ENCODE results near the gene DCAF4L1. TPM values are rescaled to one million over a fixed set of nuclear protein-coding genes. Genes with fewer than 3 reads are reported as not detected.

DCAF4L1 gene
- polyA plus RNA-seq, 1 donor from 2014 or later = 0.31 TPM

- H3K9me3 ChIP-seq (ENCODE audit: low read length) = no peaks in the 10 kb centered on the region
- no peaks in the 10 kb centered on the region for H3K27me3 ChIP-seq (ENCODE audit: insufficient read depth, low read depth, low read length)
- no peak overlapping the region for H2AFZ ChIP-seq (ENCODE audit: low read depth, low read length)
- no peak overlapping the region for H3K27ac ChIP-seq (ENCODE audit: low read length)
- no peaks in the 10 kb centered on the region for H3F3A ChIP-seq (ENCODE audit: insufficient read depth, low read length, poor library complexity, severe bottlenecking)
- H3K79me2 ChIP-seq (replicated peaks; ENCODE audit: insufficient read depth, low read length) = peaks cover 48% of the 10 kb centered on the region
- H3K4me2 ChIP-seq (ENCODE audit: low read length) = peak overlapping the region; percentile 92
- no peak overlapping the region for H3K9ac ChIP-seq (ENCODE audit: low read length)
- no peaks in the 10 kb centered on the region for H3K9me2 ChIP-seq (ENCODE audit: insufficient read depth, low read length)
- H3K4me3 ChIP-seq (ENCODE audit: low read length) = peak overlapping the region; percentile 74
- no peaks in the 10 kb centered on the region for H4K20me1 ChIP-seq (ENCODE audit: insufficient read depth)
- TF ChIP-seq, protein P1, sequence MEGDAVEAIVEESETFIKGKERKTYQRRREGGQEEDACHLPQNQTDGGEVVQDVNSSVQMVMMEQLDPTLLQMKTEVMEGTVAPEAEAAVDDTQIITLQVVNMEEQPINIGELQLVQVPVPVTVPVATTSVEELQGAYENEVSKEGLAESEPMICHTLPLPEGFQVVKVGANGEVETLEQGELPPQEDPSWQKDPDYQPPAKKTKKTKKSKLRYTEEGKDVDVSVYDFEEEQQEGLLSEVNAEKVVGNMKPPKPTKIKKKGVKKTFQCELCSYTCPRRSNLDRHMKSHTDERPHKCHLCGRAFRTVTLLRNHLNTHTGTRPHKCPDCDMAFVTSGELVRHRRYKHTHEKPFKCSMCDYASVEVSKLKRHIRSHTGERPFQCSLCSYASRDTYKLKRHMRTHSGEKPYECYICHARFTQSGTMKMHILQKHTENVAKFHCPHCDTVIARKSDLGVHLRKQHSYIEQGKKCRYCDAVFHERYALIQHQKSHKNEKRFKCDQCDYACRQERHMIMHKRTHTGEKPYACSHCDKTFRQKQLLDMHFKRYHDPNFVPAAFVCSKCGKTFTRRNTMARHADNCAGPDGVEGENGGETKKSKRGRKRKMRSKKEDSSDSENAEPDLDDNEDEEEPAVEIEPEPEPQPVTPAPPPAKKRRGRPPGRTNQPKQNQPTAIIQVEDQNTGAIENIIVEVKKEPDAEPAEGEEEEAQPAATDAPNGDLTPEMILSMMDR (IDR thresholded peaks at IDR 0.05; ENCODE audit: poor library complexity, severe bottlenecking) = no peak
- TF ChIP-seq POLR2AphosphoS5 (IDR thresholded peaks at IDR 0.05) = no peak
- no peak for TF ChIP-seq RAD21 (conservative IDR thresholded peaks at IDR 0.05)
- TF ChIP-seq SMC3 (conservative IDR thresholded peaks at IDR 0.05; ENCODE audit: poor library complexity) = no peak
- TF ChIP-seq EZH2 (IDR thresholded peaks at IDR 0.05; ENCODE audit: borderline replicate concordance, insufficient read depth, low read length, poor library complexity, severe bottlenecking) = no peak
- TF ChIP-seq EP300 (conservative IDR thresholded peaks at IDR 0.05; ENCODE audit: poor library complexity, severe bottlenecking) = no peak
- TF ChIP-seq MXI1 (conservative IDR thresholded peaks at IDR 0.05; ENCODE audit: poor library complexity, severe bottlenecking) = no peak
- TF ChIP-seq TAF1 (IDR thresholded peaks at IDR 0.05; ENCODE audit: low read depth) = no peak
- TF ChIP-seq REST (IDR thresholded peaks at IDR 0.05; ENCODE audit: borderline replicate concordance) = no peak
- H3K36me3 ChIP-seq (ENCODE audit: insufficient read depth, low read length) = no peaks in the 10 kb centered on the region
Observed at GRCh38 chr4:41991916-41992767, 10.6 kb downstream of the DCAF4L1 start.

DNA sequence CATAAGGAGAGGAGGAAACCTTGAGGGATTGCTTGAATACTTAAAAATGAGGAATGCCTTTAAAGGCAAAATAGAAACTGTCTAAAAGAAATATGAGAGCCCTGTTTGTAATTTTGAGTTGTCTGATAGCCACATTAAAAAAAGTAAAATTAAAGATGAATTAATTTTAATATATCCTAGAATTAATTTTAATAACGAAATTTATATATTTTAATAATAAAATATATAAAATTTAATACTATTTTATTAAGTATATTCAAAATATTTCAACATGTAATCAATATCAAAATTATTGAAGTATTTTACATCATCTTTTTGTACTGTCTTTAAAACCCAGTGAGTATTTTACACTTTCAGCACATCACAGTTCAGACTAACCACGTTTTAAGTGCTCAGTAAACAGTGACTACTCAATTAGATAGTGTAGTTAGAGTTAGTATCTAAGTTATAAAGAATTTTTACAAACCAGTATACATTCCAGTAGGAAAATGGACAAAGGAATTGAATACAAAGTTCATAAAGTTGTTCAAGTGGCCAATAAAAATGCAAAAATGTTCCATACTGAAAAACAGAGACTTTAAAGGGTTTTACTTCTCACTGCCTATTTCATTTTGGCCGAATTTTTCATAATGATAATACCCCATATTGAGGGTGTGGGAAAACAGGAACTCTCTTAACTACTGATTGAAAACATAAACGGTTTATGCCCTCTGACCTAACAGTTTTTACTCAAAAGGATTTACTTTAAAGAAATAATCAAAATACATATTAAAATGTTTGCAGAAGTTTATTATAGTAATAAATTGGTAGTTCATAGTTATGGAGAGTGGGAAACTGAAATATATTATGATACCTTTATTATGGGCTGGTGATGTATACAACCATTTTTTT is 11.7 kb downstream of the DCAF4L1 start:
- H3F3A ChIP-seq (ENCODE audit: insufficient read depth, low read length, poor library complexity, severe bottlenecking) = no peaks in the 10 kb centered on the region
- TF ChIP-seq EZH2 (IDR thresholded peaks at IDR 0.05; ENCODE audit: borderline replicate concordance, insufficient read depth, low read length, poor library complexity, severe bottlenecking) (no peak), POLR2AphosphoS5 (IDR thresholded peaks at IDR 0.05) (no peak), EP300 (conservative IDR thresholded peaks at IDR 0.05; ENCODE audit: poor library complexity, severe bottlenecking) (no peak), REST (IDR thresholded peaks at IDR 0.05; ENCODE audit: borderline replicate concordance) (no peak), TAF1 (IDR thresholded peaks at IDR 0.05; ENCODE audit: low read depth) (no peak), SMC3 (conservative IDR thresholded peaks at IDR 0.05; ENCODE audit: poor library complexity) (no peak), RAD21 (conservative IDR thresholded peaks at IDR 0.05) (no peak), MXI1 (conservative IDR thresholded peaks at IDR 0.05; ENCODE audit: poor library complexity, severe bottlenecking) (no peak)
- TF ChIP-seq, protein P1 (IDR thresholded peaks at IDR 0.05; ENCODE audit: poor library complexity, severe bottlenecking) = no peak
- peaks cover 59% of the 10 kb centered on the region for H3K79me2 ChIP-seq (replicated peaks; ENCODE audit: insufficient read depth, low read length)
- H3K9ac ChIP-seq (ENCODE audit: low read length) = no peak overlapping the region
- no peaks in the 10 kb centered on the region for H3K36me3 ChIP-seq (ENCODE audit: insufficient read depth, low read length)
- no peak overlapping the region for H3K4me2 ChIP-seq (ENCODE audit: low read length)
- H3K27ac ChIP-seq (ENCODE audit: low read length) = no peak overlapping the region
- H3K4me3 ChIP-seq (ENCODE audit: low read length) = peak overlapping the region; percentile 74
- no peaks in the 10 kb centered on the region for H3K27me3 ChIP-seq (ENCODE audit: insufficient read depth, low read depth, low read length)
- no peaks in the 10 kb centered on the region for H4K20me1 ChIP-seq (ENCODE audit: insufficient read depth)
- H2AFZ ChIP-seq (ENCODE audit: low read depth, low read length) = no peak overlapping the region
- H3K9me2 ChIP-seq (ENCODE audit: insufficient read depth, low read length) = no peaks in the 10 kb centered on the region
- H3K9me3 ChIP-seq (ENCODE audit: low read length) = no peaks in the 10 kb centered on the region

All from neural cell (in vitro differentiated cells).